HCT116 (cell line): ENCODE results near the gene SMPX. TPM values are rescaled to one million over a fixed set of nuclear protein-coding genes. Genes with fewer than 3 reads are reported as not detected.

ENCODE experiments used
- ATAC-seq: fragments of 200-7000 bp; cut with Tn5 transposase; 2 replicates; pipeline ENCODE4 v1.9.1; 2020; ENCODE audit warnings: mild to moderate bottlenecking, moderate library complexity
- BruUV-seq: library from RNA; stranded (reverse); fragments of 400-500 nt; replicated peaks from 2 replicates; lab custom pipeline; 2021; lab: Mats Ljungman, UMichigan
- CTCF ChIA-PET: fragments of 300-600 bp; sonication (Branson Sonifier 250); formaldehyde crosslinking; loops from one replicate; lab custom pipeline; 2021; ENCODE audit warnings: antibody characterized with exemption; lab: Charles Lee
- POLR2A ChIA-PET: fragments of 300-600, 350-600 bp; sonication (Branson Sonifier 250); formaldehyde crosslinking; loops from one replicate; lab custom pipeline; 2021; ENCODE audit warnings: antibody characterized with exemption; lab: Charles Lee
- RAD21 ChIA-PET, 2 experiments: fragments of 300-600 bp; sonication (Branson Sonifier 250); formaldehyde crosslinking; loops; one replicate each; lab custom pipeline; 2023; ENCODE audit warnings: low total read pairs in 2 of 2; ENCODE audit not compliant: uncharacterized antibody in 2 of 2, unreplicated experiment in 2 of 2, low non-redundant PET in 1 of 2; lab: Charles Lee
- DNase-seq: peaks from one replicate; pipeline ENCODE4 v3.0.0-alpha.2; 2010; ENCODE audit warnings: low read depth, low spot score
- H2AFZ ChIP-seq: fragments of 200-600 bp; shearing (Covaris generic), sonication (generic); 2 replicates; pipeline ENCODE4 v1.6.1; 2017; ENCODE audit warnings: low read depth, mixed run types, mixed read lengths, antibody characterized with exemption, low read length; ENCODE audit not compliant: poor library complexity, severe bottlenecking
- H3K27ac ChIP-seq: 2 replicates; pipeline ENCODE4 v1.5.1; 2012; ENCODE audit warnings: low read depth, low read length
- H3K27me3 ChIP-seq: fragments of 200-600 bp; sonication (generic); 2 replicates; pipeline ENCODE4 v1.6.1; 2016; ENCODE audit warnings: mixed run types, low read length, mixed read lengths; ENCODE audit not compliant: insufficient read depth
- H3K36me3 ChIP-seq, 2 experiments: fragments of 200-500 bp in 1 of 2; fragments of 200-600 bp in 1 of 2; sonication (Bioruptor generic) in 1 of 2; sonication (generic) in 1 of 2; 2 replicates each; pipeline versions ENCODE4 v1.5.1 to v1.6.1; 2014 to 2016; ENCODE audit warnings: low read length in 2 of 2, inconsistent platforms in 1 of 2, mixed read lengths in 1 of 2, mixed run types in 1 of 2; ENCODE audit not compliant: insufficient read depth in 2 of 2, control insufficient read depth in 1 of 2
- H3K4me1 ChIP-seq, 2 experiments: fragments of 200-600 bp in 1 of 2; sonication (generic) in 1 of 2; 2 replicates each; pipeline versions ENCODE4 v1.5.1 to v1.6.1; 2012 to 2017; ENCODE audit warnings: low read length in 2 of 2, inconsistent platforms in 1 of 2, mild to moderate bottlenecking in 1 of 2, mixed read lengths in 1 of 2, mixed run types in 1 of 2, moderate library complexity in 1 of 2; ENCODE audit not compliant: insufficient read depth in 2 of 2, control insufficient read depth in 1 of 2
- H3K4me2 ChIP-seq: fragments of 200-600 bp; sonication (generic); 2 replicates; pipeline ENCODE4 v1.6.1; 2017; ENCODE audit warnings: mixed run types, low read length, mixed read lengths
- H3K4me3 ChIP-seq, 2 experiments: fragments of 200-600 bp in 1 of 2; sonication (generic) in 1 of 2; replicated peaks in 1 of 2; 2 replicates each; pipeline ENCODE4 v1.5.1; 2011 to 2016; ENCODE audit warnings: low read length in 2 of 2, control low read depth in 1 of 2, low read depth in 1 of 2, mild to moderate bottlenecking in 1 of 2, mixed read lengths in 1 of 2, mixed run types in 1 of 2
- H3K79me2 ChIP-seq: fragments of 200-600 bp; sonication (generic); 2 replicates; pipeline ENCODE4 v1.6.1; 2017; ENCODE audit warnings: mild to moderate bottlenecking, mixed run types, low read length, moderate library complexity, mixed read lengths; ENCODE audit not compliant: insufficient read depth
- H3K9ac ChIP-seq: fragments of 200-600 bp; sonication (generic); 2 replicates; pipeline ENCODE4 v1.6.1; 2016; ENCODE audit warnings: low read length, mixed read lengths
- H3K9me2 ChIP-seq: fragments of 200-600 bp; sonication (generic), shearing (Covaris generic); 2 replicates; pipeline ENCODE4 v1.6.1; 2017; ENCODE audit warnings: mixed run types, mild to moderate bottlenecking, moderate library complexity; ENCODE audit not compliant: insufficient read depth
- H3K9me3 ChIP-seq, 2 experiments: fragments of 200-500 bp in 1 of 2; fragments of 200-600 bp in 1 of 2; sonication (Bioruptor generic) in 1 of 2; sonication (generic) in 1 of 2; 2 replicates each; pipeline ENCODE4 v1.6.1; 2014 to 2017; ENCODE audit warnings: low read length in 2 of 2, mixed read lengths in 2 of 2, inconsistent platforms in 1 of 2, low read depth in 1 of 2, mild to moderate bottlenecking in 1 of 2, mixed run types in 1 of 2, moderate library complexity in 1 of 2; ENCODE audit not compliant: control insufficient read depth in 1 of 2, insufficient read depth in 1 of 2
- H4K20me1 ChIP-seq: fragments of 200-600 bp; sonication (generic), shearing (Covaris generic); 2 replicates; pipeline ENCODE4 v1.6.1; 2017; ENCODE audit warnings: mixed run types, mild to moderate bottlenecking, moderate library complexity; ENCODE audit not compliant: insufficient read depth
- CBX3 ChIP-seq: IDR thresholded peaks from 2 replicates; pipeline ENCODE4 v1.6.1; 2012; ENCODE audit warnings: low read depth
- EGR1 ChIP-seq: IDR thresholded peaks from 2 replicates; pipeline ENCODE4 v1.6.1; 2012; ENCODE audit warnings: low read depth
- ZFX ChIP-seq: fragments of 450-650 bp; IDR thresholded peaks from 2 replicates; pipeline ENCODE4 v1.6.1; 2017
- ZNF274 ChIP-seq: fragments of 200-500 bp; sonication (Bioruptor generic); IDR thresholded peaks from 2 replicates; pipeline ENCODE4 v1.6.1; 2014; ENCODE audit warnings: mild to moderate bottlenecking, low read depth, low read length, inconsistent platforms
- intact Hi-C: fragments of 100-400 bp; cut with micrococcal nuclease; formaldehyde crosslinking; loops from 2 replicates; pipeline ENCODE4 v1.10.0; 2022
- total RNA-seq: library from RNA; stranded (reverse); gene quantifications from one replicate; pipeline ENCODE4 v1.2.1, GENCODE V29; 2021; ENCODE audit not compliant: unreplicated experiment
- TF ChIP-seq, protein P1 (sequence below): IDR thresholded peaks from 2 replicates; pipeline ENCODE4 v1.6.1; 2012
- TF ChIP-seq, protein P2 (sequence below): IDR thresholded peaks from 2 replicates; pipeline ENCODE4 v1.6.1; 2012; ENCODE audit warnings: low read depth

Gene SMPX
- total RNA-seq, 1 experiment from 2014 or later, result 0.59 TPM

DNA sequence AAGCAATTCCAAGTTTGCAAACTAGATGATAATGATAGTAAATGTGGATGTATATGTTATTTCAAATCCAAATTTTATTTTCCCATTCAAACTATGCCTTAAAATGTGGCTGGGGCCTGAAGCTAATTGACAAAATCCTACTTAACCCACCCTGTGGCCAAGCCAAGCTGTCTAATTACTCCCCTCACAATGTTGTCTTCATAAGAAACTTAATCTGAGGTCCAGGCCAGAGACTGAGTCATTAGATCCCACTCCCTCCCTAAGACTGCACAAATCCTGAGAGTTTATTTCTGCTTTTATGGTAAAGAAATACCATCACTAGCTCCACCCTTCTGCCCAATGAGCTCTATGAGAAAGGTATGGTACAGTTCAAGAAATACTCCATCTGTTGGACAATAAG, 16.6 kb downstream of the SMPX start:
- no peak for DNase-seq
- H4K20me1 ChIP-seq, result no peaks in the 10 kb centered on the region
- TF ChIP-seq EGR1, result no peak
- TF ChIP-seq, protein P1, sequence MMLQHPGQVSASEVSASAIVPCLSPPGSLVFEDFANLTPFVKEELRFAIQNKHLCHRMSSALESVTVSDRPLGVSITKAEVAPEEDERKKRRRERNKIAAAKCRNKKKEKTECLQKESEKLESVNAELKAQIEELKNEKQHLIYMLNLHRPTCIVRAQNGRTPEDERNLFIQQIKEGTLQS, result no peak
- TF ChIP-seq, protein P2, sequence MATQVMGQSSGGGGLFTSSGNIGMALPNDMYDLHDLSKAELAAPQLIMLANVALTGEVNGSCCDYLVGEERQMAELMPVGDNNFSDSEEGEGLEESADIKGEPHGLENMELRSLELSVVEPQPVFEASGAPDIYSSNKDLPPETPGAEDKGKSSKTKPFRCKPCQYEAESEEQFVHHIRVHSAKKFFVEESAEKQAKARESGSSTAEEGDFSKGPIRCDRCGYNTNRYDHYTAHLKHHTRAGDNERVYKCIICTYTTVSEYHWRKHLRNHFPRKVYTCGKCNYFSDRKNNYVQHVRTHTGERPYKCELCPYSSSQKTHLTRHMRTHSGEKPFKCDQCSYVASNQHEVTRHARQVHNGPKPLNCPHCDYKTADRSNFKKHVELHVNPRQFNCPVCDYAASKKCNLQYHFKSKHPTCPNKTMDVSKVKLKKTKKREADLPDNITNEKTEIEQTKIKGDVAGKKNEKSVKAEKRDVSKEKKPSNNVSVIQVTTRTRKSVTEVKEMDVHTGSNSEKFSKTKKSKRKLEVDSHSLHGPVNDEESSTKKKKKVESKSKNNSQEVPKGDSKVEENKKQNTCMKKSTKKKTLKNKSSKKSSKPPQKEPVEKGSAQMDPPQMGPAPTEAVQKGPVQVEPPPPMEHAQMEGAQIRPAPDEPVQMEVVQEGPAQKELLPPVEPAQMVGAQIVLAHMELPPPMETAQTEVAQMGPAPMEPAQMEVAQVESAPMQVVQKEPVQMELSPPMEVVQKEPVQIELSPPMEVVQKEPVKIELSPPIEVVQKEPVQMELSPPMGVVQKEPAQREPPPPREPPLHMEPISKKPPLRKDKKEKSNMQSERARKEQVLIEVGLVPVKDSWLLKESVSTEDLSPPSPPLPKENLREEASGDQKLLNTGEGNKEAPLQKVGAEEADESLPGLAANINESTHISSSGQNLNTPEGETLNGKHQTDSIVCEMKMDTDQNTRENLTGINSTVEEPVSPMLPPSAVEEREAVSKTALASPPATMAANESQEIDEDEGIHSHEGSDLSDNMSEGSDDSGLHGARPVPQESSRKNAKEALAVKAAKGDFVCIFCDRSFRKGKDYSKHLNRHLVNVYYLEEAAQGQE, result no peak
- no peak for TF ChIP-seq CBX3
- no peak for TF ChIP-seq ZFX
- no peak for TF ChIP-seq ZNF274
- intact Hi-C loops, result loop anchor here (1.0 kb wide), 1 partner anchor 38 kb away; no protein-coding TSS in a partner anchor
- no TSS peak for BruUV-seq
- no peak overlapping the region for H3K4me3 ChIP-seq
- H3K27ac ChIP-seq, result no peak overlapping the region
- POLR2A ChIA-PET, result no interaction called here
- no peaks in the 10 kb centered on the region for H3K27me3 ChIP-seq
- RAD21 ChIA-PET, result no interaction called here
- H3K9ac ChIP-seq, result no peak overlapping the region
- CTCF ChIA-PET, result interaction anchor here (0.6 to 1.7 kb wide), 2 partner anchors 16 to 1214 kb away, joined by 3 to 4 read pairs; no protein-coding TSS in a partner anchor
- ATAC-seq, result no peak
- no peak overlapping the region for H2AFZ ChIP-seq
- no peak overlapping the region for H3K4me2 ChIP-seq
- no peaks in the 10 kb centered on the region for H3K4me1 ChIP-seq
- H3K79me2 ChIP-seq, result no peaks in the 10 kb centered on the region
- H3K9me3 ChIP-seq, result no peaks in the 10 kb centered on the region
- H3K9me2 ChIP-seq, result no peaks in the 10 kb centered on the region
- no peaks in the 10 kb centered on the region for H3K36me3 ChIP-seq
